Measurements from ENCODE around the gene MIA.

MIA gene

GRCh38 chr19:40806423-40807146, 31.3 kb downstream of the MIA start:
- Histone ChIP-seq H3K36me3 (ENCODE audit: control insufficient read depth, insufficient read depth, low read length) (peaks cover 39% of the 10 kb centered on the region), H3K27me3 (replicated peaks; ENCODE audit: control insufficient read depth, insufficient read depth, low read length) (no peaks in the 10 kb centered on the region), H3K4me3 (replicated peaks; ENCODE audit: low read depth, low read length) (no peak overlapping the region)
- peak; percentile 97 for TF ChIP-seq CTCF (IDR thresholded peaks at IDR 0.05; ENCODE audit: insufficient read depth, low read length, poor library complexity, severe bottlenecking)
- DNase-seq (ENCODE audit: extremely low read depth, insufficient read length): peak; percentile 80

- DNase-seq (ENCODE audit: extremely low read depth, insufficient read length): no peak
- peak; percentile 16 for TF ChIP-seq CTCF (IDR thresholded peaks at IDR 0.05; ENCODE audit: insufficient read depth, low read length, poor library complexity, severe bottlenecking)
- Histone ChIP-seq H3K36me3 (ENCODE audit: control insufficient read depth, insufficient read depth, low read length) (peaks cover 36% of the 10 kb centered on the region), H3K27me3 (replicated peaks; ENCODE audit: control insufficient read depth, insufficient read depth, low read length) (no peaks in the 10 kb centered on the region), H3K4me3 (replicated peaks; ENCODE audit: low read depth, low read length) (no peak overlapping the region)
Measured at GRCh38 chr19:40807147-40808020, 32.1 kb downstream of the MIA start.

- no peak for TF ChIP-seq CTCF (IDR thresholded peaks at IDR 0.05; ENCODE audit: insufficient read depth, low read length, poor library complexity, severe bottlenecking)
- no peaks in the 10 kb centered on the region for H3K27me3 ChIP-seq (replicated peaks; ENCODE audit: control insufficient read depth, insufficient read depth, low read length)
- peaks cover 34% of the 10 kb centered on the region for H3K36me3 ChIP-seq (ENCODE audit: control insufficient read depth, insufficient read depth, low read length)
- no peak overlapping the region for H3K4me3 ChIP-seq (replicated peaks; ENCODE audit: low read depth, low read length)
- no peak for DNase-seq (ENCODE audit: extremely low read depth, insufficient read length)
Measured at GRCh38 chr19:40808021-40808325, 32.7 kb downstream of the MIA start.

- TF ChIP-seq CTCF (IDR thresholded peaks at IDR 0.05; ENCODE audit: insufficient read depth, low read length, poor library complexity, severe bottlenecking): no peak
- Histone ChIP-seq H3K27me3 (replicated peaks; ENCODE audit: control insufficient read depth, insufficient read depth, low read length) (no peaks in the 10 kb centered on the region), H3K36me3 (ENCODE audit: control insufficient read depth, insufficient read depth, low read length) (peaks cover 30% of the 10 kb centered on the region), H3K4me3 (replicated peaks; ENCODE audit: low read depth, low read length) (no peak overlapping the region)
- no peak for DNase-seq (ENCODE audit: extremely low read depth, insufficient read length)
Measured at GRCh38 chr19:40808497-40808896, 33.2 kb downstream of the MIA start.

GRCh38 chr19:40809358-40810086, 34.2 kb downstream of the MIA start:
- Histone ChIP-seq H3K36me3 (ENCODE audit: control insufficient read depth, insufficient read depth, low read length) (peaks cover 25% of the 10 kb centered on the region), H3K4me3 (replicated peaks; ENCODE audit: low read depth, low read length) (no peak overlapping the region), H3K27me3 (replicated peaks; ENCODE audit: control insufficient read depth, insufficient read depth, low read length) (no peaks in the 10 kb centered on the region)
- TF ChIP-seq CTCF (IDR thresholded peaks at IDR 0.05; ENCODE audit: insufficient read depth, low read length, poor library complexity, severe bottlenecking): no peak
- DNase-seq (ENCODE audit: extremely low read depth, insufficient read length): no peak

Measured in GM06990 (cell line).